Naive thymus-derived CD4-positive, alpha-beta T cell (primary cell): ENCODE results near the gene PTBP3. TPM values are rescaled to one million over a fixed set of nuclear protein-coding genes. Genes with fewer than 3 reads are reported as not detected.
A peak's percentile ranks its signal among the peaks of the same experiment; 100 is the strongest.

Experiments
- ATAC-seq: fragments of 150-1000 bp; cut with Tn5 transposase; 2 replicates; pipeline ENCODE4 v1.10.0; 2021; ENCODE audit warnings: mild to moderate bottlenecking, moderate library complexity
- CTCF ChIA-PET: fragments of 350-600 bp; sonication (Branson Sonifier 250); formaldehyde crosslinking; loops from one replicate; lab custom pipeline; 2021; ENCODE audit warnings: antibody characterized with exemption; lab: Charles Lee
- POLR2A ChIA-PET: fragments of 350-600 bp; sonication (Branson Sonifier 250); formaldehyde crosslinking; loops from one replicate; lab custom pipeline; 2021; ENCODE audit warnings: antibody characterized with exemption, inconsistent platforms; lab: Charles Lee
- DNase-seq, 9 donors: peaks; one replicate each; pipeline versions ENCODE4 v3.0.0 to v3.0.0-alpha.2; 2020 to 2022; ENCODE audit warnings: mixed read lengths in 1 of 9
- H3K27ac ChIP-seq: one replicate; pipeline ENCODE4 v1.7.0; 2013; ENCODE audit warnings: mild to moderate bottlenecking, low read depth, low read length, moderate library complexity
- H3K27me3 ChIP-seq, 2 donors: one replicate each; pipeline ENCODE4 v1.7.0; 2013; ENCODE audit warnings: low read length in 2 of 2, mild to moderate bottlenecking in 2 of 2, moderate library complexity in 2 of 2; ENCODE audit not compliant: control insufficient read depth in 2 of 2, insufficient read depth in 2 of 2
- H3K36me3 ChIP-seq, 3 experiments: 1 replicate in 2 of 3; 2 replicates in 1 of 3; pipeline ENCODE4 v1.7.0; 2013; ENCODE audit warnings: low read length in 3 of 3, mild to moderate bottlenecking in 3 of 3, moderate library complexity in 1 of 3; ENCODE audit not compliant: insufficient read depth in 3 of 3, control insufficient read depth in 2 of 3
- H3K4me1 ChIP-seq, 2 donors: one replicate each; pipeline ENCODE4 v1.7.0; 2013; ENCODE audit warnings: low read length in 2 of 2, mild to moderate bottlenecking in 2 of 2, moderate library complexity in 1 of 2; ENCODE audit not compliant: control insufficient read depth in 2 of 2, insufficient read depth in 2 of 2
- H3K4me3 ChIP-seq: 2 replicates; pipeline ENCODE4 v1.7.0; 2013; ENCODE audit warnings: mild to moderate bottlenecking, low read length
- H3K9me3 ChIP-seq, 3 experiments: 1 replicate in 2 of 3; 2 replicates in 1 of 3; pipeline ENCODE4 v1.7.0; 2013; ENCODE audit warnings: low read length in 3 of 3; ENCODE audit not compliant: control insufficient read depth in 2 of 3
- H3K27ac Mint-ChIP-seq, 9 donors: one replicate each; pipeline ENCODE4 v1.8.0; 2020 to 2022; ENCODE audit warnings: mixed read lengths in 9 of 9, mild to moderate bottlenecking in 8 of 9, moderate library complexity in 5 of 9, inconsistent platforms in 2 of 9
- H3K27me3 Mint-ChIP-seq, 5 donors: one replicate each; pipeline ENCODE4 v1.8.0; 2021 to 2022; ENCODE audit warnings: mixed read lengths in 5 of 5, mild to moderate bottlenecking in 1 of 5
- H3K36me3 Mint-ChIP-seq, 5 donors: one replicate each; pipeline ENCODE4 v1.8.0; 2020 to 2022; ENCODE audit warnings: mixed read lengths in 5 of 5, mild to moderate bottlenecking in 3 of 5, inconsistent platforms in 1 of 5
- H3K4me1 Mint-ChIP-seq, 7 donors: one replicate each; pipeline ENCODE4 v1.8.0; 2020 to 2022; ENCODE audit warnings: mixed read lengths in 7 of 7, mild to moderate bottlenecking in 3 of 7, inconsistent platforms in 1 of 7
- H3K4me3 Mint-ChIP-seq, 10 donors: one replicate each; pipeline ENCODE4 v1.8.0; 2020 to 2022; ENCODE audit warnings: mild to moderate bottlenecking in 10 of 10, mixed read lengths in 10 of 10, moderate library complexity in 6 of 10, inconsistent platforms in 2 of 10
- H3K9me3 Mint-ChIP-seq, 11 donors: one replicate each; pipeline ENCODE4 v1.8.0; 2020 to 2022; ENCODE audit warnings: mixed read lengths in 11 of 11, mild to moderate bottlenecking in 4 of 11, inconsistent platforms in 1 of 11, moderate library complexity in 1 of 11
- intact Hi-C, 2 donors: fragments of 100-400 bp; cut with micrococcal nuclease; formaldehyde crosslinking; loops; one replicate each; pipeline ENCODE4 v1.15.1; 2023
- polyA plus RNA-seq, 2 donors: library from polyadenylated mRNA; unstranded; fragments of 300-500 nt; fragmentation: Illumina TruSeq; gene quantifications; one replicate each; pipeline ENCODE4 v1.2.3, GENCODE V29; 2021
- total RNA-seq, 6 experiments: library from RNA in 5 of 6; stranded (reverse) in 5 of 6; gene quantifications; 1 replicate in 5 of 6; 2 replicates in 1 of 6; pipeline ENCODE4 v1.2.3 and lab custom pipeline; 2021 to 2026

Gene PTBP3
- total and polyA plus RNA-seq, 7 experiments from 2014 or later = 28.8 to 148 (median 117) TPM

- peaks cover 0 to 1% (median 0%) of the 10 kb centered on the region in 11 donors for H3K9me3 Mint-ChIP-seq
- H3K27me3 Mint-ChIP-seq = no peaks in the 10 kb centered on the region
- peak overlapping the region; percentile 95 for H3K27ac ChIP-seq
- H3K4me1 Mint-ChIP-seq = peaks cover 31 to 58% (median 49%) of the 10 kb centered on the region in 7 donors
- peak overlapping the region; percentile 89 to 99 (median 96) for H3K4me3 Mint-ChIP-seq
- POLR2A ChIA-PET = interaction anchor here (0.5 to 2.4 kb wide), 11 partner anchors 21 to 884 kb away, joined by 3 to 20 read pairs (median 5); partner anchors contain the start of genes DNAJC25, HSDL2, SUSD1 and UGCG
- H3K9me3 ChIP-seq = no peaks in the 10 kb centered on the region
- H3K4me3 ChIP-seq = peak overlapping the region; percentile 80
- intact Hi-C loops = loop anchor here (2.0 to 10.0 kb wide), 16 partner anchors 15 to 1079 kb away; partner anchors contain the start of genes KIAA1958 (in 2 of the 2), C9orf43 (in 1 of the 2), ECPAS (in 1 of the 2) and FKBP15 (in 1 of the 2)
- DNase-seq = peak in 1 of 9 donors; percentile 13
- peaks cover 0 to 8% (median 0%) of the 10 kb centered on the region in 3 experiments for H3K36me3 ChIP-seq
- CTCF ChIA-PET = interaction anchor here (0.6 to 1.6 kb wide), 2 partner anchors 29 to 238 kb away, joined by 3 to 7 read pairs; no protein-coding TSS in a partner anchor
- peaks cover 19 to 28% of the 10 kb centered on the region in 2 donors for H3K4me1 ChIP-seq
- peaks cover 0 to 8% (median 0%) of the 10 kb centered on the region in 5 donors for H3K36me3 Mint-ChIP-seq
- no peak for ATAC-seq
- peak overlapping the region; percentile 89 to 96 (median 95) for H3K27ac Mint-ChIP-seq
- H3K27me3 ChIP-seq = no peaks in the 10 kb centered on the region
Measured at GRCh38 chr9:112332214-112332613, 1.2 kb downstream of the PTBP3 start.

GRCh38 chr9:112331674-112331952 lies 1.8 kb downstream of the PTBP3 start:
- H3K4me1 Mint-ChIP-seq = peaks cover 32 to 61% (median 53%) of the 10 kb centered on the region in 7 donors

GRCh38 chr9:112328545-112328944 lies 4.9 kb downstream of the PTBP3 start:
- Mint-ChIP-seq H3K4me3 (peak overlapping the region in 6 of 10 donors; percentile 20 to 54 (median 28)), H3K27ac (peak overlapping the region in 7 of 9 donors; percentile 1 to 75 (median 60)), H3K27me3 (no peaks in the 10 kb centered on the region), H3K4me1 (peaks cover 37 to 78% (median 70%) of the 10 kb centered on the region in 7 donors), H3K36me3 (peaks cover 6 to 25% (median 20%) of the 10 kb centered on the region in 5 donors), H3K9me3 (peaks cover 0 to 19% (median 7%) of the 10 kb centered on the region in 11 donors)
- Histone ChIP-seq H3K36me3 (peaks cover 0 to 6% (median 0%) of the 10 kb centered on the region in 3 experiments), H3K27ac (no peak overlapping the region), H3K4me1 (peaks cover 19 to 22% of the 10 kb centered on the region in 2 donors), H3K27me3 (no peaks in the 10 kb centered on the region), H3K4me3 (no peak overlapping the region), H3K9me3 (peaks cover 0 to 3% (median 0%) of the 10 kb centered on the region in 3 experiments)
- ChIA-PET CTCF (no interaction called here), POLR2A (no interaction called here)
- no peak for DNase-seq
- intact Hi-C loops = no loop called here
- no peak for ATAC-seq

More at GRCh38 chr9:112331674-112331952, 1.8 kb downstream of the PTBP3 start:
- H3K4me1 ChIP-seq = peaks cover 19 to 28% of the 10 kb centered on the region in 2 donors
- CTCF ChIA-PET = interaction anchor here (0.6 to 1.6 kb wide), 2 partner anchors 29 to 238 kb away, joined by 3 to 7 read pairs; no protein-coding TSS in a partner anchor
- POLR2A ChIA-PET = interaction anchor here (0.5 to 1.3 kb wide), 2 partner anchors 188 to 700 kb away, joined by 5 to 6 read pairs; partner anchors contain the start of gene DNAJC25
- H3K36me3 ChIP-seq = peaks cover 0 to 8% (median 0%) of the 10 kb centered on the region in 3 experiments
- peak overlapping the region; percentile 95 for H3K27ac ChIP-seq
- peaks cover 0 to 1% (median 0%) of the 10 kb centered on the region in 11 donors for H3K9me3 Mint-ChIP-seq
- H3K4me3 Mint-ChIP-seq = peak overlapping the region; percentile 89 to 99 (median 96)
- no peaks in the 10 kb centered on the region for H3K27me3 Mint-ChIP-seq
- peak overlapping the region; percentile 51 to 96 (median 94) for H3K27ac Mint-ChIP-seq
- intact Hi-C loops = loop anchor here (5.0 to 10.0 kb wide), 7 partner anchors 49 to 421 kb away; partner anchors contain the start of genes KIAA1958 (in 1 of the 2) and SNX30 (in 1 of the 2)
- H3K36me3 Mint-ChIP-seq = peaks cover 0 to 8% (median 0%) of the 10 kb centered on the region in 5 donors
- no peak for ATAC-seq
- no peaks in the 10 kb centered on the region for H3K9me3 ChIP-seq
- peak overlapping the region; percentile 80 for H3K4me3 ChIP-seq
- H3K27me3 ChIP-seq = no peaks in the 10 kb centered on the region
- no peak for DNase-seq

- peak overlapping the region in 5 of 10 donors; percentile 20 to 54 (median 28) for H3K4me3 Mint-ChIP-seq
- Histone ChIP-seq H3K9me3 (peaks cover 0 to 6% (median 3%) of the 10 kb centered on the region in 3 experiments), H3K4me1 (peaks cover 19 to 22% of the 10 kb centered on the region in 2 donors), H3K27me3 (no peaks in the 10 kb centered on the region), H3K4me3 (no peak overlapping the region), H3K36me3 (peaks cover 0 to under 1% (median 0%) of the 10 kb centered on the region in 3 experiments), H3K27ac (no peak overlapping the region)
- intact Hi-C loops = no loop called here
- POLR2A ChIA-PET = interaction anchor here (0.6 kb wide), 1 partner anchor 166 kb away, joined by 3 read pairs; no protein-coding TSS in a partner anchor
- ATAC-seq (no peak), DNase-seq (no peak)
- peaks cover 0 to 24% (median 9%) of the 10 kb centered on the region in 11 donors for H3K9me3 Mint-ChIP-seq
- H3K27me3 Mint-ChIP-seq = no peaks in the 10 kb centered on the region
- CTCF ChIA-PET = interaction anchor here (0.8 kb wide), 1 partner anchor 11 kb away, joined by 3 read pairs; no protein-coding TSS in a partner anchor
- H3K36me3 Mint-ChIP-seq = peaks cover 10 to 32% (median 25%) of the 10 kb centered on the region in 5 donors
- peaks cover 37 to 84% (median 76%) of the 10 kb centered on the region in 7 donors for H3K4me1 Mint-ChIP-seq
- H3K27ac Mint-ChIP-seq = peak overlapping the region in 7 of 9 donors; percentile 1 to 75 (median 12)
Measured at GRCh38 chr9:112327718-112328450, 5.5 kb downstream of the PTBP3 start.

GRCh38 chr9:112326194-112326593 lies 7.2 kb downstream of the PTBP3 start:
- CTCF ChIA-PET = no interaction called here
- Mint-ChIP-seq H3K9me3 (peaks cover 0 to 33% (median 10%) of the 10 kb centered on the region in 11 donors), H3K27ac (peak overlapping the region in 1 of 9 donors; percentile 32), H3K4me3 (peak overlapping the region in 3 of 10 donors; percentile 8 to 35 (median 10)), H3K36me3 (peaks cover 13 to 40% (median 34%) of the 10 kb centered on the region in 5 donors), H3K27me3 (no peaks in the 10 kb centered on the region), H3K4me1 (peaks cover 34 to 87% (median 73%) of the 10 kb centered on the region in 7 donors)
- Histone ChIP-seq H3K4me3 (no peak overlapping the region), H3K27ac (no peak overlapping the region), H3K4me1 (peaks cover 15 to 22% of the 10 kb centered on the region in 2 donors), H3K9me3 (peaks cover 0 to 6% (median 3%) of the 10 kb centered on the region in 3 experiments), H3K36me3 (no peaks in the 10 kb centered on the region), H3K27me3 (no peaks in the 10 kb centered on the region)
- intact Hi-C loops = no loop called here
- POLR2A ChIA-PET = interaction anchor here (1.1 kb wide), 1 partner anchor 13 kb away, joined by 4 read pairs; no protein-coding TSS in a partner anchor
- ATAC-seq (no peak), DNase-seq (no peak)

GRCh38 chr9:112325600-112325999 lies 7.8 kb downstream of the PTBP3 start:
- no peak overlapping the region for H3K4me3 ChIP-seq
- H3K9me3 Mint-ChIP-seq = peaks cover 0 to 33% (median 10%) of the 10 kb centered on the region in 11 donors
- CTCF ChIA-PET = no interaction called here
- no peak for DNase-seq
- H3K27ac ChIP-seq = no peak overlapping the region
- POLR2A ChIA-PET = interaction anchor here (0.7 to 1.1 kb wide), 3 partner anchors 8 to 12 kb away, joined by 3 to 4 read pairs (median 4); partner anchors contain the start of gene PTBP3
- no peaks in the 10 kb centered on the region for H3K27me3 ChIP-seq
- peaks cover 9 to 17% of the 10 kb centered on the region in 2 donors for H3K4me1 ChIP-seq
- peak overlapping the region in 5 of 10 donors; percentile 10 to 51 (median 35) for H3K4me3 Mint-ChIP-seq
- intact Hi-C loops = no loop called here
- no peaks in the 10 kb centered on the region for H3K36me3 ChIP-seq
- H3K27me3 Mint-ChIP-seq = no peaks in the 10 kb centered on the region
- peaks cover 29 to 84% (median 71%) of the 10 kb centered on the region in 7 donors for H3K4me1 Mint-ChIP-seq
- H3K36me3 Mint-ChIP-seq = peaks cover 13 to 42% (median 34%) of the 10 kb centered on the region in 5 donors
- H3K9me3 ChIP-seq = peaks cover 0 to 6% (median 3%) of the 10 kb centered on the region in 3 experiments
- H3K27ac Mint-ChIP-seq = peak overlapping the region in 4 of 9 donors; percentile 21 to 34 (median 30)
- ATAC-seq = no peak
